K562 (cell line): ENCODE data around the gene RYR1.

Experiments
- CHD1 ChIP-seq: fragments of 200-600 bp; sonication (generic); IDR thresholded peaks from one replicate; pipeline ENCODE4 v1.6.1; 2012; ENCODE audit warnings: mild to moderate bottlenecking, moderate library complexity, low read length, inconsistent platforms
- CREM ChIP-seq: IDR thresholded peaks from 2 replicates; pipeline ENCODE4 v1.6.1; 2014; ENCODE audit warnings: antibody characterized with exemption, low read depth
- POLR2A ChIP-seq: fragments of 450-650 bp; conservative IDR thresholded peaks from 2 replicates; pipeline ENCODE4 v1.6.1; 2016
- SP1 ChIP-seq: sonication (generic); formaldehyde crosslinking; IDR thresholded peaks from 2 replicates; pipeline ENCODE4 v1.8.1; 2022; ENCODE audit warnings: mild to moderate bottlenecking, missing genetic modification reagents
- SREBF1 ChIP-seq: fragments of 150-350 bp; IDR thresholded peaks from 2 replicates; pipeline ENCODE4 v1.6.1; 2014; ENCODE audit warnings: antibody characterized with exemption, low read depth, low read length, borderline replicate concordance
- ZNF175 ChIP-seq: fragments of 200-800 bp; sonication (Bioruptor generic); IDR thresholded peaks from 2 replicates; pipeline ENCODE4 v1.6.1; 2016; ENCODE audit warnings: low read depth, mild to moderate bottlenecking, missing genetic modification characterization, missing compliant biosample characterization
- ZNF316 ChIP-seq: fragments of 450-650 bp; IDR thresholded peaks from 2 replicates; pipeline ENCODE4 v1.6.1; 2016
- TF ChIP-seq, protein P1 (sequence below), 2 experiments: IDR thresholded peaks in 1 of 2; conservative IDR thresholded peaks in 1 of 2; 2 replicates each; pipeline ENCODE4 v1.6.1; 2016; ENCODE audit warnings: low read depth in 2 of 2, mild to moderate bottlenecking in 1 of 2, missing compliant biosample characterization in 1 of 2, missing genetic modification characterization in 1 of 2, moderate library complexity in 1 of 2

DNA sequence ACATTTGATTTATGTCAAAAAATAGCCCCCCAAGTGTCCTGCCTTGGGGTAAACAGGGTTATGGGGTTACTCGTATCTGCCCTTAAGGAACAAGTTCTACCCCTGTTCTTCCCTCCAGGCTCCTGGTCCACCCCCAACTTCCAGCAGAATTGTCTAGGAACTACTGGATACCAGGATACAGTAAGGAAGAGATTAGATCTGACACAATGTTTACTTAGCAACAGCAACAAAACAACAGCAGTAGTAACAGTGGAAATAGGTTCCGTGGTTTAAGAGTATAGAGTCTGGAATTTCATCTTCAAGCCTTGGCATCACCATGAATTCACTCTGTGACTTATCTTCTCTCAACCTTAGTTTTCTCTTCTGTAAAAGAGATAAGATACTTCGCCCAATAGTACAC lies 32.3 kb upstream of the RYR1 start:
- TF ChIP-seq CHD1 (no peak), ZNF175 (CRISPR knock-in tag) (no peak), CREM (no peak), SREBF1 (no peak), ZNF316 (no peak), SP1 (CRISPR knock-in tag) (no peak), POLR2A (no peak)
- TF ChIP-seq, protein P1, sequence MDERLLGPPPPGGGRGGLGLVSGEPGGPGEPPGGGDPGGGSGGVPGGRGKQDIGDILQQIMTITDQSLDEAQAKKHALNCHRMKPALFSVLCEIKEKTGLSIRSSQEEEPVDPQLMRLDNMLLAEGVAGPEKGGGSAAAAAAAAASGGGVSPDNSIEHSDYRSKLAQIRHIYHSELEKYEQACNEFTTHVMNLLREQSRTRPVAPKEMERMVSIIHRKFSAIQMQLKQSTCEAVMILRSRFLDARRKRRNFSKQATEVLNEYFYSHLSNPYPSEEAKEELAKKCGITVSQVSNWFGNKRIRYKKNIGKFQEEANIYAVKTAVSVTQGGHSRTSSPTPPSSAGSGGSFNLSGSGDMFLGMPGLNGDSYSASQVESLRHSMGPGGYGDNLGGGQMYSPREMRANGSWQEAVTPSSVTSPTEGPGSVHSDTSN (CRISPR knock-in tag; IDR thresholded peaks at IDR 0.05; ENCODE audit: low read depth): no peak
- TF ChIP-seq, protein P1 (tag; conservative IDR thresholded peaks at IDR 0.05; ENCODE audit: low read depth): no peak
